Coronary artery (tissue), 2 donors: ENCODE measurements around the gene STK32B.

Experiments used
- DNase-seq: peaks from one replicate; pipeline ENCODE4 v3.0.0-alpha.2; 2017; ENCODE audit warnings: low spot score
- H3K27ac ChIP-seq, 2 donors: fragments of 200-600 bp; sonication (generic); one replicate each; pipeline ENCODE4 v1.5.1; 2016 to 2019
- H3K4me3 ChIP-seq: fragments of 200-600 bp; sonication (generic); 2 replicates; pipeline ENCODE4 v1.5.1; 2016; ENCODE audit warnings: mild to moderate bottlenecking, moderate library complexity
- TF ChIP-seq, protein P1 (sequence below): fragments of 200-600 bp; sonication (generic); IDR thresholded peaks from one replicate; pipeline ENCODE4 v1.5.1; 2019; ENCODE audit warnings: antibody characterized with exemption

STK32B gene

DNA sequence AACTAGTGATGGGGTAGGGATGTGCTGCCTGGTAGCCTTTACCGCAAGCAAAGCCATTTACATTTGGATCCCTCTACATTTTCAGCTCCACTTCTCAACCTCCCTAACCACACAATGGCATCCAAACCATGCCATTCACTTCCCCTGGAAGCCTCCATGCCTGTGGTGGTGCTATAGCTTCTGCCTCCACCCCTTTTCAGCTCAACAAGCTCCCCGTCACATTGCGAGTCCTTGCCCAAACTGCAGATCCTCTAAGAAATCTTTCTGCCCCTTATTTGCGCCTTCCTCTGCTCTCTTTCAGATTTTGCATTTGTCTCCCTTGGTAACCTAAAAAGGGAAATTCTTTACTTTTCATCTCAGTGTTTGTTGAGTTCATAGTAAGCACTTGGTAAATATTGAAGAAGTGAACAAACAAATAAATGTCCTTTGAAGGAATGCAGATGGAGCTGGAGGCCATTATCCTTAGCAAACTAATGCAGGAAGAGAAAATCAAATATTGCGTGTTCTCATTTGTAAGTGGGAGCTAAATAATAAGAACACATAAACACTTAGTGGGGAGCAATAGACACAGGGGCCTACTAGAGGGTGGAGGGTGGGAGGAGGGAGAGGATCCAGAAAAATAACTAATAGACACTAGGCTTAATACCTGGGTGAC, 38.9 kb upstream of the STK32B start:
- TF ChIP-seq, protein P1, sequence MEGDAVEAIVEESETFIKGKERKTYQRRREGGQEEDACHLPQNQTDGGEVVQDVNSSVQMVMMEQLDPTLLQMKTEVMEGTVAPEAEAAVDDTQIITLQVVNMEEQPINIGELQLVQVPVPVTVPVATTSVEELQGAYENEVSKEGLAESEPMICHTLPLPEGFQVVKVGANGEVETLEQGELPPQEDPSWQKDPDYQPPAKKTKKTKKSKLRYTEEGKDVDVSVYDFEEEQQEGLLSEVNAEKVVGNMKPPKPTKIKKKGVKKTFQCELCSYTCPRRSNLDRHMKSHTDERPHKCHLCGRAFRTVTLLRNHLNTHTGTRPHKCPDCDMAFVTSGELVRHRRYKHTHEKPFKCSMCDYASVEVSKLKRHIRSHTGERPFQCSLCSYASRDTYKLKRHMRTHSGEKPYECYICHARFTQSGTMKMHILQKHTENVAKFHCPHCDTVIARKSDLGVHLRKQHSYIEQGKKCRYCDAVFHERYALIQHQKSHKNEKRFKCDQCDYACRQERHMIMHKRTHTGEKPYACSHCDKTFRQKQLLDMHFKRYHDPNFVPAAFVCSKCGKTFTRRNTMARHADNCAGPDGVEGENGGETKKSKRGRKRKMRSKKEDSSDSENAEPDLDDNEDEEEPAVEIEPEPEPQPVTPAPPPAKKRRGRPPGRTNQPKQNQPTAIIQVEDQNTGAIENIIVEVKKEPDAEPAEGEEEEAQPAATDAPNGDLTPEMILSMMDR, result no peak
- no peak overlapping the region for H3K4me3 ChIP-seq
- no peak overlapping the region for H3K27ac ChIP-seq
- no peak for DNase-seq

DNA sequence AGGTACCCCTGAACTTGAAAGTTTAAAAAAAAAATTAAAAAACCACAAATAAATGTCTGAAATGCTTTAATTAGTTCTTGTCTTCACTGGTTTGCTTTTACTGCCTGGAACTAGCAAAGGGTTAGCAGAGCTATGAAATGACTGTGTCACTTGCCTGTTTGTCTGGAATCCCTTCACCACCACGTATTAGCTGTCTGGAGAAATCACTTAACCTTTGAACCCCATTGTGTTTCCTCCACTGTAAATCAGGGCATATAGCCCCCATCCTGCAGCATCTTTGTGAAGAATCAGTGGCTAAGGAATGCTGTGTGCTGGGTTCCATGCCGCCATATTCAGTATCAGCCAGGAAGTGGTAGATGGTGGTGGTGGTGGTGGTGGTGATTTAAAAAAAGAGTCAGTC, 38.3 kb upstream of the STK32B start:
- H3K27ac ChIP-seq, result no peak overlapping the region
- TF ChIP-seq, protein P1, result no peak
- no peak for DNase-seq
- no peak overlapping the region for H3K4me3 ChIP-seq

DNA sequence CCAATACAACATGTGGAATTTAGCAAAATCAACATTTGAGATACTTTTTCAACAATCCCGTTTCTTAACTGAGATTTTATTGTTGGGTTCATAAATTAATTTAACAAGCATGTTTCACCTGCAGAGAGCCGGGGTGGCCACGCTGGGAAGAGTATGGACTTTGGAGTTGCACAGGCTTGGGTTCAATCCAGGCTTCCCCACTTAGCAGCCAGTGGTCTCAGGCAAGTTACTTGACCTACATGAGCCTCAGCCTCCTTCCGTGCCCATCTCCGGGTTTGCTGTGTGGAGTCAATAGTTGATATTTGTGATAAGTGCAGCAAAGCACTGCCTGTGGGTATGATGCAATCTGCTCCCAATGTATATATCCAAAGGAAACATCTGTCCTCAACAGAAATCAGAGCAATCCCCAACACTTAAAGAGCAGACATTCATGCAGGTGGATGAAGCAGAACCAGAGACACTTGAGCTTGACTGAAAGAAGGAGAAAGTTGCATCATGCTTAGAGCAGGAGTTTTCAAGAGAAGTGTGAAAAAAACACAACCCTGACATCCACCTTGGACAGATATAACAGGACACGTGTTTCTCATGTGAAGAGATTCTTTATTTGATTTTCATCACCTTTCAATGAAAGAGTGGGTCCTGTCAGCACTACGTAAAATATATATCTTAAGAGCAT, 37.1 kb upstream of the STK32B start:
- no peak for DNase-seq
- TF ChIP-seq, protein P1, result no peak

DNA sequence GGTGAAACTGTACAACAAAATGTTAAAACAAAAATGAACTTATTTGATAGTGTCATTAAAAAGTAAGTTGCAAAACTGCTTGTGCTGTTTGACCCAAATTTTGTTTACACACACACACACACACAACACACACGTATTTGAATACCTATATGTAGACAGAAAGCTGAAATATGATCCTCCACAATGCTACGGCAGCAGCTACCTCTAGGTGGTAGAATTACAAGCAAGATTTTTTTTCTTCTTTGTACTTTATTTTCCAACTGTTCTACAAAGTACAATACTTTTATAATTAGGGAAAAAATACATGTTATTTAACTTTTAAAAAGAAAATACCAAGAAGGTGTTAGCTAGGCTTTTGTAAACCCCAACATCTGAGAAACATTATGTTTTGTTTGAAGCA, 33.2 kb upstream of the STK32B start:
- TF ChIP-seq, protein P1, result no peak
- no peak overlapping the region for H3K4me3 ChIP-seq
- DNase-seq, result no peak

More for the DNA sequence above, 37.1 kb upstream of the STK32B start:
- no peak overlapping the region for H3K4me3 ChIP-seq
- no peak overlapping the region for H3K27ac ChIP-seq

DNA sequence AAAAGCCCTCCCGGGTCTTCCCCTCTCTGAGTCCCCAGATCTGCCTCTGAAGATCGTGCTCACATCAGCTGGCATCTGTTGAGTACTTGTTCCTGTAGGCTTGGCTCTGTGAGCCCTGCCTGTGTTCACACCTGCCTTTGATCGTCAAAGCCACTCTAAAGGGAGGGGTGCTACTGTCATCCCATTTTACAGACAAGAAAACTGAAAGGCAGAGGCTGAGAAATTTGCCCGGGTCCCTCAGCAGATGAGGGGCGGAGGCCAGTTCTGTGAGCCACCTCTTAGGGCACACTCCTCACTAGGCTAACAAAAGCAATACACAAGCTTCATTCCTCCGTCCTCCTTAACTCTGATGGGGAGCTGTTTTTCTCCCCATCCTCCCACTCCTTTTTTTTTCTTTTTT, 32.7 kb upstream of the STK32B start:
- no peak for DNase-seq
- Histone ChIP-seq H3K4me3 (no peak overlapping the region), H3K27ac (no peak overlapping the region)
- TF ChIP-seq, protein P1, result no peak

More for the DNA sequence above, 33.2 kb upstream of the STK32B start:
- no peak overlapping the region for H3K27ac ChIP-seq

DNA sequence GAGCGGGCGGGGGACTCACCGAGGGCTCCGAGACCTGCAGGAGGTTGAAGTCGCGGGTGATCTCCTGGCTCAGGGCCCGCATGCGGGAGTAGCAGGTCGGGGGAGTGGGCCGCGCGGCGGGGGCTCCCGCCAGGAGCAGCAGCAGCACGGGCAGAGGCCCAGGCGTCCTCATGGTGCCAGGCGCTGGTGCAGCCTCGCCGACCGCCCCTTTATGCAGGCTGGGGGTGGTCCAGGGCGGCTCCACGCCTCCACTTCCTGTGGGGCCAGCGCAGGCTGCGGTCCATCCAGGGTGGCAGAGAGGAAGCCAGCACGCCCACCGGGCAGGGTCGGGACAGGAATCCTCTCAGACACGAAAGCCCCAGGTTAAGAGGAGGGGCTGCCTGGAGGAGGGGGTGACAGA, 32.0 kb upstream of the STK32B start, which contains the start of gene CYTL1:
Gene CYTL1 (minus strand): TSS at position 185 of the 400 bp plus-strand sequence. CDS start 13 bp downstream, at position 172.
- no peak within 1 kb of the TSS for H3K27ac ChIP-seq
- TF ChIP-seq, protein P1, result no peak

DNA sequence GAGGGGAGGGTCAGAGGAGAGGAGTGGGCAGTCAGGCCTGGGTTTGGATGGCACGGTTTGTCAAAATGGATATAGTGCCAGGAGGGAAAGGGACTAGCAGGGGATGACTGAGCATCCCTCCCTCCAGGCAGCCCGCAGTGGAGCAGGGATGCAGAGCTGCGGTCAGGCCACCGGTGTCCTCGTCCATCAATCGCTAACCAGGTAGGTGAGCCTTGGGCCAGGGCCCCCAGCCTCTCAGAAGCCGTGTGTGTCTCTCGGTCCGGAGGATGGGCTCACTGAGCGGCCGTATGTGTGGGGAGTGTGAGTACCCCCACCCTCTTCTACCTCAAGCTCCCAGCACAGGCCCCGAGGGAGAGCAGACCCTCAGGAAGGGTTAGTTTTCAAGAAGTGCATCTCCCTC, 31.5 kb upstream of the STK32B start:
- DNase-seq, result no peak
- TF ChIP-seq, protein P1, result no peak
- Histone ChIP-seq H3K27ac (no peak overlapping the region), H3K4me3 (no peak overlapping the region)

More for the DNA sequence above, 32.0 kb upstream of the STK32B start, which contains the start of gene CYTL1:
- DNase-seq, result no peak
- peak within 1 kb of the TSS; percentile 62 for H3K4me3 ChIP-seq
